ENCODE data around the gene CDC27. TPM values are rescaled to one million over a fixed set of nuclear protein-coding genes. Genes with fewer than 3 reads are reported as not detected.
"Not testable (repeated sequence)": the region's sequence is repeated elsewhere in the genome, so short reads cannot be mapped to it uniquely, and the experiment has no call there.

The CDC27 gene
- total RNA-seq, 1 donor from 2014 or later, result 178 TPM

- no peak for DNase-seq (ENCODE audit: low read depth, low spot score)
Measured at GRCh38 chr17:47135235-47135634, 53.9 kb downstream of the CDC27 start.

GRCh38 chr17:47134354-47134753, 54.7 kb downstream of the CDC27 start:
- not testable (repeated sequence) for DNase-seq (ENCODE audit: low read depth, low spot score)

- DNase-seq (ENCODE audit: low read depth, low spot score), result no peak
Measured at GRCh38 chr17:47131761-47132160, 57.3 kb downstream of the CDC27 start.

GRCh38 chr17:47126835-47127234, 62.3 kb downstream of the CDC27 start:
- DNase-seq (ENCODE audit: low read depth, low spot score), result not testable (repeated sequence)

GRCh38 chr17:47123262-47123661, 65.8 kb downstream of the CDC27 start:
- not testable (repeated sequence) for DNase-seq (ENCODE audit: low read depth, low spot score)

- DNase-seq (ENCODE audit: low read depth, low spot score), result no peak
Measured at GRCh38 chr17:47120521-47121095, 68.5 kb downstream of the CDC27 start.

GRCh38 chr17:47119746-47120520, 69.2 kb downstream of the CDC27 start:
- no peak for DNase-seq (ENCODE audit: low read depth, low spot score)

- no peak for DNase-seq (ENCODE audit: low read depth, low spot score)
Measured at GRCh38 chr17:47117386-47117785, 71.7 kb downstream of the CDC27 start.

- DNase-seq (ENCODE audit: low read depth, low spot score), result no peak
Measured at GRCh38 chr17:47106130-47106529, 83.0 kb downstream of the CDC27 start.

- not testable (repeated sequence) for DNase-seq (ENCODE audit: low read depth, low spot score)
Measured at GRCh38 chr17:47105246-47105645, 83.8 kb downstream of the CDC27 start.

- DNase-seq (ENCODE audit: low read depth, low spot score), result no peak
Measured at GRCh38 chr17:47102914-47103313, 86.2 kb downstream of the CDC27 start.

GRCh38 chr17:47099987-47100711, 88.9 kb downstream of the CDC27 start:
- peak; percentile 55 for DNase-seq (ENCODE audit: low read depth, low spot score)

GRCh38 chr17:47099451-47099986, 89.6 kb downstream of the CDC27 start:
- DNase-seq (ENCODE audit: low read depth, low spot score), result no peak

- DNase-seq (ENCODE audit: low read depth, low spot score), result no peak
Measured at GRCh38 chr17:47096343-47096742, 92.8 kb downstream of the CDC27 start.

- DNase-seq (ENCODE audit: low read depth, low spot score), result no peak
Measured at GRCh38 chr17:47095268-47095667, 93.8 kb downstream of the CDC27 start.

- DNase-seq (ENCODE audit: low read depth, low spot score), result no peak
Measured at GRCh38 chr17:47087093-47087492, 102.0 kb downstream of the CDC27 start.

GRCh38 chr17:47085736-47086135, 103.4 kb downstream of the CDC27 start:
- DNase-seq (ENCODE audit: low read depth, low spot score), result no peak

- DNase-seq (ENCODE audit: low read depth, low spot score), result no peak
Measured at GRCh38 chr17:47078801-47079200, 110.3 kb downstream of the CDC27 start.

GRCh38 chr17:47077576-47077975, 111.5 kb downstream of the CDC27 start:
- no peak for DNase-seq (ENCODE audit: low read depth, low spot score)

GRCh38 chr17:47076171-47076570, 112.9 kb downstream of the CDC27 start:
- no peak for DNase-seq (ENCODE audit: low read depth, low spot score)

- not testable (repeated sequence) for DNase-seq (ENCODE audit: low read depth, low spot score)
Measured at GRCh38 chr17:47074361-47074760, 114.7 kb downstream of the CDC27 start.

- not testable (repeated sequence) for DNase-seq (ENCODE audit: low read depth, low spot score)
Measured at GRCh38 chr17:47073629-47074028, 115.5 kb downstream of the CDC27 start.

Data from pulmonary artery endothelial cell (primary cell).